Osteoblast (primary cell): Measurements from ENCODE around the gene OR4F6. TPM values are rescaled to one million over a fixed set of nuclear protein-coding genes. Genes with fewer than 3 reads are reported as not detected.
"Not testable (repeated sequence)": the region's sequence is repeated elsewhere in the genome, so short reads cannot be mapped to it uniquely, and the experiment has no call there.

Experiments
- DNase-seq: peaks from one replicate; pipeline ENCODE4 v3.0.0; 2011; ENCODE audit warnings: low spot score, mixed read lengths; ENCODE audit not compliant: insufficient read length; ENCODE audit errors: missing footprints
- H2AFZ ChIP-seq: 2 replicates; pipeline ENCODE4 v1.6.0; 2011; ENCODE audit warnings: mild to moderate bottlenecking, low read length
- H3K27ac ChIP-seq: 2 replicates; pipeline ENCODE4 v1.5.1; 2011; ENCODE audit warnings: mild to moderate bottlenecking, low read depth, low read length, moderate library complexity
- H3K27me3 ChIP-seq: 2 replicates; pipeline ENCODE4 v1.6.0; 2012; ENCODE audit warnings: mild to moderate bottlenecking, control low read depth, inconsistent platforms, low read length, moderate library complexity; ENCODE audit not compliant: insufficient read depth
- H3K36me3 ChIP-seq: 2 replicates; pipeline ENCODE4 v1.5.1; 2011; ENCODE audit warnings: mild to moderate bottlenecking, low read length, control low read depth, moderate library complexity; ENCODE audit not compliant: insufficient read depth
- H3K4me1 ChIP-seq: 2 replicates; pipeline ENCODE4 v1.5.1; 2011; ENCODE audit warnings: mild to moderate bottlenecking, low read length, control low read depth, moderate library complexity; ENCODE audit not compliant: insufficient read depth
- H3K4me2 ChIP-seq: 2 replicates; pipeline ENCODE4 v1.6.0; 2011; ENCODE audit warnings: mild to moderate bottlenecking, low read length; ENCODE audit not compliant: insufficient read depth
- H3K4me3 ChIP-seq: fragments of 200-600 bp; sonication (generic); 3 replicates; pipeline ENCODE4 v1.5.1; 2012; ENCODE audit warnings: mild to moderate bottlenecking, low read length, inconsistent platforms; ENCODE audit not compliant: insufficient read depth
- H3K79me2 ChIP-seq: 2 replicates; pipeline ENCODE4 v1.6.0; 2012; ENCODE audit warnings: mild to moderate bottlenecking, low read length, control low read depth, inconsistent platforms; ENCODE audit not compliant: insufficient read depth
- H3K9me3 ChIP-seq: 2 replicates; pipeline ENCODE4 v1.5.1; 2011; ENCODE audit warnings: low read depth, low read length, control low read depth
- H4K20me1 ChIP-seq: 2 replicates; pipeline ENCODE4 v1.6.0; 2012; ENCODE audit warnings: mild to moderate bottlenecking, low read length, control low read depth; ENCODE audit not compliant: insufficient read depth
- CTCF ChIP-seq: IDR thresholded peaks from 2 replicates; pipeline ENCODE4 v1.5.1; 2011; ENCODE audit warnings: mild to moderate bottlenecking, low read depth, low read length, moderate library complexity; ENCODE audit errors: extremely low read depth
- total RNA-seq: library from RNA; depleted of rRNA; stranded (reverse); fragments of >200 nt; gene quantifications from 2 replicates; pipeline ENCODE4 v1.2.3, GENCODE V29; 2012

The OR4F6 gene
- total RNA-seq, 1 donor: not detected

GRCh38 chr15:101772921-101773320 lies 30.4 kb upstream of the OR4F6 start:
- Histone ChIP-seq H3K4me2 (no peak overlapping the region), H4K20me1 (no peaks in the 10 kb centered on the region), H3K36me3 (no peaks in the 10 kb centered on the region), H2AFZ (no peak overlapping the region), H3K4me3 (no peak overlapping the region), H3K27ac (no peak overlapping the region), H3K4me1 (no peaks in the 10 kb centered on the region), H3K9me3 (no peaks in the 10 kb centered on the region), H3K27me3 (peaks cover 5% of the 10 kb centered on the region), H3K79me2 (no peaks in the 10 kb centered on the region)
- peak; percentile 45 for DNase-seq
- TF ChIP-seq CTCF: no peak

GRCh38 chr15:101773496-101774100 lies 29.7 kb upstream of the OR4F6 start:
- Histone ChIP-seq H3K36me3 (no peaks in the 10 kb centered on the region), H3K9me3 (no peaks in the 10 kb centered on the region), H3K4me3 (no peak overlapping the region), H3K27me3 (peaks cover 5% of the 10 kb centered on the region), H3K27ac (no peak overlapping the region), H3K4me2 (no peak overlapping the region), H4K20me1 (no peaks in the 10 kb centered on the region), H2AFZ (no peak overlapping the region), H3K79me2 (no peaks in the 10 kb centered on the region), H3K4me1 (no peaks in the 10 kb centered on the region)
- TF ChIP-seq CTCF: peak; percentile 23
- DNase-seq: no peak

- Histone ChIP-seq H2AFZ (no peak overlapping the region), H3K4me3 (no peak overlapping the region), H3K4me1 (no peaks in the 10 kb centered on the region), H3K4me2 (no peak overlapping the region), H3K36me3 (no peaks in the 10 kb centered on the region), H4K20me1 (no peaks in the 10 kb centered on the region), H3K27me3 (peaks cover 5% of the 10 kb centered on the region), H3K27ac (no peak overlapping the region), H3K9me3 (no peaks in the 10 kb centered on the region), H3K79me2 (no peaks in the 10 kb centered on the region)
- no peak for TF ChIP-seq CTCF
- peak; percentile 62 for DNase-seq
Measured at GRCh38 chr15:101775136-101775535, 28.2 kb upstream of the OR4F6 start.

- not testable (repeated sequence) for H3K4me1 ChIP-seq, H3K27me3 ChIP-seq, H3K4me3 ChIP-seq, H3K4me2 ChIP-seq, H3K36me3 ChIP-seq, H3K9me3 ChIP-seq, H4K20me1 ChIP-seq, H3K79me2 ChIP-seq, H2AFZ ChIP-seq, H3K27ac ChIP-seq
- DNase-seq: peak; percentile 21
Measured at GRCh38 chr15:101778576-101778975, 24.7 kb upstream of the OR4F6 start.

- H3K4me3 ChIP-seq, H3K27ac ChIP-seq, H3K79me2 ChIP-seq, H3K9me3 ChIP-seq, H3K36me3 ChIP-seq, H4K20me1 ChIP-seq, H3K4me1 ChIP-seq, H3K27me3 ChIP-seq, H2AFZ ChIP-seq, H3K4me2 ChIP-seq, DNase-seq: not testable (repeated sequence)
Measured at GRCh38 chr15:101780225-101780624, 23.1 kb upstream of the OR4F6 start.
